Stimulated activated CD4-positive, alpha-beta T cell treated with anti-CD3 and anti-CD28 coated beads, Interleukin-1b, Interleukin-23, amount 100 ng/mL, for 24 hours (primary cell): ENCODE data around the gene NFX1.

ENCODE experiments used
- DNase-seq, 4 experiments: peaks; one replicate each; pipeline ENCODE4 v3.0.0-alpha.2; 2020; ENCODE audit warnings: low read depth in 4 of 4, low spot score in 1 of 4

The NFX1 gene

GRCh38 chr9:33290247-33291030 lies at the start of gene NFX1:
TSS of gene NFX1 (plus strand) at chr9:33290516. CDS start at chr9:33290573, 57 bp downstream.
- peak; percentile 84 to 96 (median 95) for DNase-seq

- DNase-seq, result no peak
These were observed 49.0 kb upstream of the NFX1 start for GRCh38 chr9:33241298-33241697.

GRCh38 chr9:33242609-33243134 lies 47.6 kb upstream of the NFX1 start:
- no peak for DNase-seq

GRCh38 chr9:33244137-33244784 lies 46.1 kb upstream of the NFX1 start:
- no peak for DNase-seq

- DNase-seq, result no peak
These were observed 45.0 kb upstream of the NFX1 start for GRCh38 chr9:33245341-33245740.

GRCh38 chr9:33246269-33246860 lies 44.0 kb upstream of the NFX1 start:
- DNase-seq, result no peak

GRCh38 chr9:33248606-33249005 lies 41.7 kb upstream of the NFX1 start:
- DNase-seq, result no peak

- DNase-seq, result no peak
These were observed 41.1 kb upstream of the NFX1 start for GRCh38 chr9:33249087-33249658.

- DNase-seq, result no peak
These were observed 40.3 kb upstream of the NFX1 start for GRCh38 chr9:33249983-33250382.

GRCh38 chr9:33250458-33250995 lies 39.8 kb upstream of the NFX1 start:
- DNase-seq, result no peak

- no peak for DNase-seq
These were observed 36.1 kb upstream of the NFX1 start for GRCh38 chr9:33254211-33254610.

GRCh38 chr9:33255014-33255413 lies 35.3 kb upstream of the NFX1 start:
- no peak for DNase-seq

- DNase-seq, result no peak
These were observed 34.8 kb upstream of the NFX1 start for GRCh38 chr9:33255471-33255870.

- no peak for DNase-seq
These were observed 34.1 kb upstream of the NFX1 start for GRCh38 chr9:33256236-33256635.

- no peak for DNase-seq
These were observed 33.0 kb upstream of the NFX1 start for GRCh38 chr9:33257276-33257675.

- no peak for DNase-seq
These were observed 29.9 kb upstream of the NFX1 start for GRCh38 chr9:33260372-33260771.

- no peak for DNase-seq
These were observed 26.9 kb upstream of the NFX1 start for GRCh38 chr9:33263131-33264002.

GRCh38 chr9:33264003-33264472 lies 26.3 kb upstream of the NFX1 start:
- peak; percentile 8 to 31 (median 20) for DNase-seq

- DNase-seq, result peak; percentile 98 to 100 (median 99)
These were observed 25.7 kb upstream of the NFX1 start, which contains the start of the genes BAG1 and CHMP5 for GRCh38 chr9:33264473-33265177. TSS of gene BAG1 (minus strand) at chr9:33264708. TSS of gene CHMP5 (plus strand) at chr9:33265049. CDS start at chr9:33265079, 30 bp downstream.
